ENCODE data around the gene ZBTB6. TPM values are rescaled to one million over a fixed set of nuclear protein-coding genes. Genes with fewer than 3 reads are reported as not detected.

ZBTB6 gene
- total and polyA plus RNA-seq, 9 of the 15 experiments (the other 6 are each of a cell fraction or from before 2014, with no cell fraction given), result 1.4 to 7.2 (median 5.3) TPM

DNA sequence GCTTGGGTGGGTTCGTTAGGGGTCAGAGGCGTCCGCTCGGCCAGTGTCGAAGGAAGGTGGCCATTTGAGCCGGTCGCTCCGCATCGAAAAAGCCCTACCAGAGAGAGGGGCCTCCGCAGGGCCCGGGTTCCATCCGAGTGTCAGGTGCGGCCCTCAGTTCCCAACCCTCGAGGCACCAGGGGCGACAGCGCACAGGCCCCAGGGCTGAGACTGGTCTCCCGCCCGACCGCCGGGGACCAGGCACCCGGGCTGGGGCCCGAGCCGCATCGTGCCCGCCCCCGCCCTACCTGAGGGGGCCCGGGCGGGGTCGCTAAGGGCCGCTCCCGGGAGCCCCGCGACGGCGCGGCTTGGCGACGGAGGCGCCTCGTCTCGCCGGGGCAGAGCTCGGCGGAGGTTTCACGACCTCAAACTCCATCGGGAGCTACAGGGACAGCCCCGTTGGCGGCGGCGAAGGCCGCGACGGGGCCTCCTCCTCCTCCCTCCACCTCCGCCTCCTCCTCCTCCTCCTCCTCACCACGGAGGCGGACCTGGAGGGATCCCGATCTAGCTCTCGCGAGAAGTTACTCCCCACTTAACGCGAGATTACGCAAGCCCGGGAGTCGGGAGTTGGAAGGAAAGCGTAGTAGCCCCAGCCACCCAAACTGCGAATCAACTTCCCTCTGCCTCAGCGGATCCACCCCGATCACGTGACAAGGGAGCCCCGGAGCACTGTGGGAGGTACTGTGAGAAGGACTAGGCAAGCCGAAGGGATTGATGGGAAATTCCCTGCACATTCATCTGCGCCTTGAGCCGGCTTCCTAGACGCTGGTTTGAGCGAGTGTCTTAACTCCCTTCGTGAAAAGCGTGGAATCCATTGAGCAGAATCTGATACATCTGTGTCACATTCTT is 8.1 kb downstream of the ZBTB6 start, which contains the start of gene RC3H2 (continued):
- TF ChIP-seq ZNF41 (CRISPR knock-in tag; conservative IDR thresholded peaks at IDR 0.05) (no peak), NCOA6 (IDR thresholded peaks at IDR 0.05) (no peak), MTA2 (IDR thresholded peaks at IDR 0.05; ENCODE audit: low read depth) (no peak), EWSR1 (IDR thresholded peaks at IDR 0.05; ENCODE audit: borderline replicate concordance, low read depth, partially characterized antibody) (no peak), DIDO1 (tag; IDR thresholded peaks at IDR 0.05; ENCODE audit: low read depth) (peak; percentile 63; the same call in 1 of the 2 replicates), ZNF699 (CRISPR knock-in tag; IDR thresholded peaks at IDR 0.05; ENCODE audit: insufficient replicate concordance) (no peak), CBFA2T2 (conservative IDR thresholded peaks at IDR 0.05) (peak; percentile 96), SMAD4 (CRISPR knock-in tag; conservative IDR thresholded peaks at IDR 0.05) (peak; percentile 52; the same call in 1 of the 2 replicates), PYGO2 (tag; IDR thresholded peaks at IDR 0.05) (no peak), ETV1 (tag; conservative IDR thresholded peaks at IDR 0.05; ENCODE audit: low read depth) (no peak; the same call in 1 of the 2 replicates), ZZZ3 (IDR thresholded peaks at IDR 0.05) (no peak), HIVEP1 (CRISPR knock-in tag; IDR thresholded peaks at IDR 0.05) (peak; percentile 69; the same call in 1 of the 2 replicates), THRAP3 (IDR thresholded peaks at IDR 0.05; ENCODE audit: borderline replicate concordance) (no peak), ETV5 (CRISPR knock-in tag; IDR thresholded peaks at IDR 0.05; ENCODE audit: low read depth) (no peak), FIP1L1 (IDR thresholded peaks at IDR 0.05; ENCODE audit: low read depth, low read length, poor library complexity, severe bottlenecking) (peak; percentile 88), PHB (CRISPR knock-in tag; IDR thresholded peaks at IDR 0.05) (peak; percentile 77; the same call in 1 of the 2 replicates), ZNF780A (CRISPR knock-in tag; IDR thresholded peaks at IDR 0.05) (no peak), RHOXF2B (CRISPR knock-in tag; conservative IDR thresholded peaks at IDR 0.05) (0 out of 2 replicates have a peak, but pooled peaks have one; percentile 76), HDAC2 (IDR thresholded peaks at IDR 0.05) (peak; percentile 96), KDM1A (IDR thresholded peaks at IDR 0.05) (peak; percentile 63 to 93; a peak in 3 of 4 replicates), ATF1 (CRISPR knock-in tag; IDR thresholded peaks at IDR 0.05) (no peak), ATF1 (tag; IDR thresholded peaks at IDR 0.05) (peak; percentile 77)
- TF ChIP-seq, protein P1, sequence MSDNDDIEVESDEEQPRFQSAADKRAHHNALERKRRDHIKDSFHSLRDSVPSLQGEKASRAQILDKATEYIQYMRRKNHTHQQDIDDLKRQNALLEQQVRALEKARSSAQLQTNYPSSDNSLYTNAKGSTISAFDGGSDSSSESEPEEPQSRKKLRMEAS (CRISPR knock-in tag; IDR thresholded peaks at IDR 0.05), result no peak; the same call in 1 of the 2 replicates
- TF ChIP-seq, protein P2, sequence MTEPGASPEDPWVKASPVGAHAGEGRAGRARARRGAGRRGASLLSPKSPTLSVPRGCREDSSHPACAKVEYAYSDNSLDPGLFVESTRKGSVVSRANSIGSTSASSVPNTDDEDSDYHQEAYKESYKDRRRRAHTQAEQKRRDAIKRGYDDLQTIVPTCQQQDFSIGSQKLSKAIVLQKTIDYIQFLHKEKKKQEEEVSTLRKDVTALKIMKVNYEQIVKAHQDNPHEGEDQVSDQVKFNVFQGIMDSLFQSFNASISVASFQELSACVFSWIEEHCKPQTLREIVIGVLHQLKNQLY (CRISPR knock-in tag; conservative IDR thresholded peaks at IDR 0.05), result no peak
- TF ChIP-seq, protein P3, sequence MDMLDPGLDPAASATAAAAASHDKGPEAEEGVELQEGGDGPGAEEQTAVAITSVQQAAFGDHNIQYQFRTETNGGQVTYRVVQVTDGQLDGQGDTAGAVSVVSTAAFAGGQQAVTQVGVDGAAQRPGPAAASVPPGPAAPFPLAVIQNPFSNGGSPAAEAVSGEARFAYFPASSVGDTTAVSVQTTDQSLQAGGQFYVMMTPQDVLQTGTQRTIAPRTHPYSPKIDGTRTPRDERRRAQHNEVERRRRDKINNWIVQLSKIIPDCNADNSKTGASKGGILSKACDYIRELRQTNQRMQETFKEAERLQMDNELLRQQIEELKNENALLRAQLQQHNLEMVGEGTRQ (CRISPR knock-in tag; IDR thresholded peaks at IDR 0.05), result peak; percentile 97
